IgD-negative memory B cell (primary cell): ENCODE results near the gene ITLN1. TPM values are rescaled to one million over a fixed set of nuclear protein-coding genes. Genes with fewer than 3 reads are reported as not detected.

Experiments
- H3K27ac Mint-ChIP-seq, 3 donors: one replicate each; pipeline ENCODE4 v1.8.0; 2020 to 2022; ENCODE audit warnings: mild to moderate bottlenecking in 3 of 3, mixed read lengths in 3 of 3, moderate library complexity in 1 of 3
- H3K27me3 Mint-ChIP-seq: one replicate; pipeline ENCODE4 v1.8.0; 2021; ENCODE audit warnings: mixed read lengths
- H3K36me3 Mint-ChIP-seq: one replicate; pipeline ENCODE4 v1.8.0; 2020; ENCODE audit warnings: mild to moderate bottlenecking, mixed read lengths
- H3K4me1 Mint-ChIP-seq, 3 donors: one replicate each; pipeline ENCODE4 v1.8.0; 2020 to 2022; ENCODE audit warnings: mixed read lengths in 3 of 3, mild to moderate bottlenecking in 1 of 3
- H3K4me3 Mint-ChIP-seq, 4 donors: one replicate each; pipeline ENCODE4 v1.8.0; 2020 to 2022; ENCODE audit warnings: mild to moderate bottlenecking in 4 of 4, mixed read lengths in 4 of 4, moderate library complexity in 3 of 4
- H3K9me3 Mint-ChIP-seq, 3 donors: one replicate each; pipeline ENCODE4 v1.8.0; 2020 to 2021; ENCODE audit warnings: mixed read lengths in 3 of 3, mild to moderate bottlenecking in 1 of 3
- polyA plus RNA-seq: library from polyadenylated mRNA; unstranded; fragments of 300-500 nt; fragmentation: Illumina TruSeq; gene quantifications from one replicate; pipeline ENCODE4 v1.2.3, GENCODE V29; 2021

Gene ITLN1
- polyA plus RNA-seq, 1 donor from 2014 or later: not detected

- peaks cover 7% of the 10 kb centered on the region for H3K27me3 Mint-ChIP-seq
- no peak overlapping the region for H3K27ac Mint-ChIP-seq
- H3K36me3 Mint-ChIP-seq: peaks cover 4% of the 10 kb centered on the region
- no peaks in the 10 kb centered on the region for H3K4me1 Mint-ChIP-seq
- no peak overlapping the region for H3K4me3 Mint-ChIP-seq
- peaks cover 0 to 2% (median 0%) of the 10 kb centered on the region in 3 donors for H3K9me3 Mint-ChIP-seq
Observed at GRCh38 chr1:160853754-160854153, 31.2 kb downstream of the ITLN1 start.

GRCh38 chr1:160853014-160853413 is 32.0 kb downstream of the ITLN1 start:
- Mint-ChIP-seq H3K27ac (no peak overlapping the region), H3K4me1 (no peaks in the 10 kb centered on the region), H3K27me3 (peaks cover 8% of the 10 kb centered on the region), H3K36me3 (peaks cover 3% of the 10 kb centered on the region), H3K4me3 (no peak overlapping the region), H3K9me3 (peaks cover 0 to 2% (median 0%) of the 10 kb centered on the region in 3 donors)

GRCh38 chr1:160850993-160851392 is 34.0 kb downstream of the ITLN1 start:
- H3K4me1 Mint-ChIP-seq: no peaks in the 10 kb centered on the region
- H3K9me3 Mint-ChIP-seq: peaks cover 0 to 2% (median 0%) of the 10 kb centered on the region in 3 donors
- peaks cover 14% of the 10 kb centered on the region for H3K27me3 Mint-ChIP-seq
- no peak overlapping the region for H3K4me3 Mint-ChIP-seq
- peaks cover 3% of the 10 kb centered on the region for H3K36me3 Mint-ChIP-seq
- no peak overlapping the region for H3K27ac Mint-ChIP-seq

GRCh38 chr1:160850541-160850940 is 34.4 kb downstream of the ITLN1 start:
- H3K9me3 Mint-ChIP-seq: peaks cover 0 to 2% (median 0%) of the 10 kb centered on the region in 3 donors
- peaks cover 3% of the 10 kb centered on the region for H3K36me3 Mint-ChIP-seq
- no peaks in the 10 kb centered on the region for H3K4me1 Mint-ChIP-seq
- no peak overlapping the region for H3K27ac Mint-ChIP-seq
- no peak overlapping the region for H3K4me3 Mint-ChIP-seq
- H3K27me3 Mint-ChIP-seq: peaks cover 17% of the 10 kb centered on the region

DNA sequence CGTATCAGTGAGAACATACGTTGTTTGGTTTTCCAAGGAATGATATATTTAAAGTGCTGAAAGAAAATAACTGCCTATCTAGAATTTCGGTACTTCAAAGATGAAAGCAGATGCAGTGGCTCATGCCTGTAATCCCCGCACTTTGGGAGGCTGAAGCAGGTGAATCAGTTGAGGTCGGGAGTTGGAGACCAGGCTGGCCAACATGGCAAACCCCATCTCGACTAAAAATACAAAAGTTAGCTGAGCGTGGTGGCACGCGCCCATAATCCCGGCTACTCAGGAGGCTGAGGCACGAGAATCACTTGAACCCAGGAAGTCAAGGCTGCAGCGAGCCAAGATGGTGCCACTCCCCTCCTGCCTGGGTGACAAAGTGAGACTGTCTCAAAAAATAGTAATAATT is 38.7 kb downstream of the ITLN1 start:
- Mint-ChIP-seq H3K4me1 (peaks cover 0 to 4% (median 0%) of the 10 kb centered on the region in 3 donors), H3K36me3 (peaks cover 3% of the 10 kb centered on the region), H3K27me3 (peaks cover 24% of the 10 kb centered on the region), H3K9me3 (peaks cover 0 to 3% (median 0%) of the 10 kb centered on the region in 3 donors), H3K4me3 (no peak overlapping the region), H3K27ac (no peak overlapping the region)

- Mint-ChIP-seq H3K27ac (no peak overlapping the region), H3K4me3 (no peak overlapping the region), H3K4me1 (peaks cover 0 to 4% (median 3%) of the 10 kb centered on the region in 3 donors), H3K27me3 (peaks cover 22% of the 10 kb centered on the region), H3K9me3 (peaks cover 0 to 3% (median 0%) of the 10 kb centered on the region in 3 donors), H3K36me3 (peaks cover 3% of the 10 kb centered on the region)
Observed at GRCh38 chr1:160844447-160845232, 40.3 kb downstream of the ITLN1 start.

DNA sequence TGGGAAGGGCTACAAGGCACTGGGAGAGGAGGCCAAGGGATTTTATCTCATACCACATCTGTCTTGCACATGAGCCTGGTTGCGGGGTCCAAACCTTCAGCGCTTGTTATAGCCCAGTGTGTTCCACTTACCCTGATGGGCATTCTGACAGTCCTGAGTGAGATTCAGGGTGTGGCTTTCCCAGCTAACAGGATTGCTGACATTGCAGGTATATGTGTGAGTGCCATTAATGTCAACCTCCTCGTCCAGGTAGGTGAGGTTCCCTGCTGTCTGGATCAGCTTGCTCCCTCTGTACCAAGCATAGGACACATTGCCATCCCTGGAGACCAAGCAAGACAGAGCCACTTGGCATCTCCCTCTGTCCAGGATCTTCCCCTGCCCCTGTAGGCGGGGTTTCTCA is 43.9 kb downstream of the ITLN1 start:
- H3K27ac Mint-ChIP-seq: no peak overlapping the region
- no peaks in the 10 kb centered on the region for H3K36me3 Mint-ChIP-seq
- H3K4me3 Mint-ChIP-seq: no peak overlapping the region
- peaks cover 10 to 29% (median 22%) of the 10 kb centered on the region in 3 donors for H3K4me1 Mint-ChIP-seq
- peaks cover 11% of the 10 kb centered on the region for H3K27me3 Mint-ChIP-seq
- peaks cover 0 to 3% (median 0%) of the 10 kb centered on the region in 3 donors for H3K9me3 Mint-ChIP-seq

- Mint-ChIP-seq H3K36me3 (no peaks in the 10 kb centered on the region), H3K27ac (peak overlapping the region in 1 of 3 donors; percentile 41)
Observed at GRCh38 chr1:160839746-160840145, 45.2 kb downstream of the ITLN1 start.

DNA sequence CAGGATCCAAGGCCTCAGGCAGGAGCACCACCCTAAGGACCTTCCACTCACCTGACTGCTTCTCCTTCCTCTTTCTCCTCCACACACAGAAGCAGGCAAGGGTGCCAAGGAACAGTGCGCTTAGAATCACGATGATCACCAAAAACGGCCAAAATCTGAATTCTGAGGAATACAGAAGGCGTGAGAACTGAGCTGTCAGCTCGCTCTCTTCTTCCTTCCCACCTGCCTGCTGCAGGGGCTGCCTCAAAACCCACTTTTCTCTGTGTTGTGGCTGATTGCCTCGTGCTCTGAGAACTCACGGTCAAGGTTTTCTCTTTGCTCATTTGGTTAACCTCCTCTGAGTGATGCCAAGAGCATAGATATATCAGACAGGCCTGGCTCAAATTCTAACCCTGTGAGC is 46.1 kb downstream of the ITLN1 start:
- Mint-ChIP-seq H3K27me3 (peaks cover 5% of the 10 kb centered on the region), H3K9me3 (peaks cover 0 to under 1% (median 0%) of the 10 kb centered on the region in 3 donors), H3K36me3 (no peaks in the 10 kb centered on the region), H3K4me1 (peaks cover 22 to 34% (median 34%) of the 10 kb centered on the region in 3 donors), H3K27ac (peak overlapping the region; percentile 32 to 80 (median 44)), H3K4me3 (peak overlapping the region in 1 of 4 donors; percentile 74)

More at GRCh38 chr1:160839746-160840145, 45.2 kb downstream of the ITLN1 start:
- H3K27me3 Mint-ChIP-seq: peaks cover 5% of the 10 kb centered on the region
- H3K4me1 Mint-ChIP-seq: peaks cover 21 to 35% (median 31%) of the 10 kb centered on the region in 3 donors
- H3K9me3 Mint-ChIP-seq: peaks cover 0 to 3% (median 0%) of the 10 kb centered on the region in 3 donors
- no peak overlapping the region for H3K4me3 Mint-ChIP-seq

GRCh38 chr1:160837558-160838205 is 47.3 kb downstream of the ITLN1 start:
- peak overlapping the region; percentile 44 to 83 (median 80) for H3K27ac Mint-ChIP-seq
- H3K27me3 Mint-ChIP-seq: peaks cover 3% of the 10 kb centered on the region
- H3K4me1 Mint-ChIP-seq: peaks cover 22 to 39% (median 34%) of the 10 kb centered on the region in 3 donors
- no peaks in the 10 kb centered on the region for H3K9me3 Mint-ChIP-seq
- H3K4me3 Mint-ChIP-seq: peak overlapping the region in 2 of 4 donors; percentile 27 to 62
- H3K36me3 Mint-ChIP-seq: no peaks in the 10 kb centered on the region

GRCh38 chr1:160836981-160837557 is 47.9 kb downstream of the ITLN1 start:
- H3K4me3 Mint-ChIP-seq: peak overlapping the region in 1 of 4 donors; percentile 84
- no peaks in the 10 kb centered on the region for H3K36me3 Mint-ChIP-seq
- peak overlapping the region; percentile 71 to 88 (median 83) for H3K27ac Mint-ChIP-seq
- peaks cover 22 to 39% (median 34%) of the 10 kb centered on the region in 3 donors for H3K4me1 Mint-ChIP-seq
- no peaks in the 10 kb centered on the region for H3K9me3 Mint-ChIP-seq
- peaks cover 1% of the 10 kb centered on the region for H3K27me3 Mint-ChIP-seq

DNA sequence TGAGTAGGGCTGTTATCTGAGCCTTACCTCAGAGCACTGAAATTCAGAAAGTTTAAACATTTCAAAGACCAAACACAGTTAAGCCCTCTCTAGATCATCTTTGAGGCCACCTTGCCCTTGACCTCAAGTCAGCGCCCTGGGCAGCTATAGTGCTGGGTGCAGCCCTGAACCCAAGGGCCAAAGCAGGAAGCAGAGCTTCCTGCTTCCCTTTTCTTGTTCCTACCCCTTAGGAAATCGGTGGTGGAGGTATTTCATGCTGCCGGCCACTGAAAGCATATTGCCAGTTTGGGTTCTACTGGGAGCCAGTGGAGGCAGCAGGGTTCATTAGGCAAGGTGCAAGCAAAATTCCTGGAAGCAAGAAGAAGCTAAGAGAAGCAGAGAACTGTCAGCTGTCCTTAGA is 48.4 kb downstream of the ITLN1 start:
- H3K9me3 Mint-ChIP-seq: no peaks in the 10 kb centered on the region
- peaks cover 22 to 39% (median 34%) of the 10 kb centered on the region in 3 donors for H3K4me1 Mint-ChIP-seq
- H3K36me3 Mint-ChIP-seq: no peaks in the 10 kb centered on the region
- peak overlapping the region in 1 of 4 donors; percentile 84 for H3K4me3 Mint-ChIP-seq
- H3K27me3 Mint-ChIP-seq: peaks cover 1% of the 10 kb centered on the region
- H3K27ac Mint-ChIP-seq: peak overlapping the region; percentile 71 to 88 (median 83)

GRCh38 chr1:160835751-160836150 is 49.2 kb downstream of the ITLN1 start:
- peaks cover 22 to 40% (median 34%) of the 10 kb centered on the region in 3 donors for H3K4me1 Mint-ChIP-seq
- H3K27me3 Mint-ChIP-seq: peaks cover 1% of the 10 kb centered on the region
- peak overlapping the region in 1 of 3 donors; percentile 83 for H3K27ac Mint-ChIP-seq
- no peaks in the 10 kb centered on the region for H3K36me3 Mint-ChIP-seq
- H3K9me3 Mint-ChIP-seq: no peaks in the 10 kb centered on the region
- peak overlapping the region in 1 of 4 donors; percentile 84 for H3K4me3 Mint-ChIP-seq

- H3K9me3 Mint-ChIP-seq: no peaks in the 10 kb centered on the region
- H3K4me1 Mint-ChIP-seq: peaks cover 22 to 44% (median 39%) of the 10 kb centered on the region in 3 donors
- no peaks in the 10 kb centered on the region for H3K36me3 Mint-ChIP-seq
- H3K4me3 Mint-ChIP-seq: peak overlapping the region in 1 of 4 donors; percentile 69
- peaks cover 1% of the 10 kb centered on the region for H3K27me3 Mint-ChIP-seq
- H3K27ac Mint-ChIP-seq: peak overlapping the region in 2 of 3 donors; percentile 49 to 73
Observed at GRCh38 chr1:160834945-160835565, 49.9 kb downstream of the ITLN1 start.
